ENCODE data around the gene PPP5C. TPM values are rescaled to one million over a fixed set of nuclear protein-coding genes. Genes with fewer than 3 reads are reported as not detected.
"Not testable (repeated sequence)": the region's sequence is repeated elsewhere in the genome, so short reads cannot be mapped to it uniquely, and the experiment has no call there.

PPP5C gene
- total RNA-seq, 1 experiment from 2014 or later, result 67.6 TPM

- DNase-seq (ENCODE audit: low read depth), result no peak
Observed at GRCh38 chr19:46431824-46432223, 84.9 kb downstream of the PPP5C start.

GRCh38 chr19:46433470-46433869 lies 86.6 kb downstream of the PPP5C start:
- not testable (repeated sequence) for DNase-seq (ENCODE audit: low read depth)

DNA sequence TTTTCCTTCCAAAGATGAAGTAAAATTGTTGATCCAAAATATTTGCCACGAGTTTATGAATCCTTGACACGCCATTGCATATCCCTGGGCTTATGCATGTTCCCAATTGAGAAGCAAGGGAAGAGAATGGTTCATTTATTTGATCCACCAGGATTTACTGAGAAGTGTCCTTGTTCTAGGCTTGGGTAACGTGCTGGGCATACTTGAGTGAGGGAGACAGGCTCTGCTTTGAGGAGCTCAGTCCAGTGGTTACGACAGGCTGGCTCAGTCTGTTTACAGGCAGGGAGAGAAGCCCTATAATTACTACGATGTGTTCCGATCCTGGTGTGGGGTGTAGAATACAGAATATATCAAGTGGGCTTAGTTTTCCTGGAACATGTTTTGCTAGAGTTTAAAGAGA lies 88.1 kb downstream of the PPP5C start:
- DNase-seq (ENCODE audit: low read depth), result peak; percentile 33

DNA sequence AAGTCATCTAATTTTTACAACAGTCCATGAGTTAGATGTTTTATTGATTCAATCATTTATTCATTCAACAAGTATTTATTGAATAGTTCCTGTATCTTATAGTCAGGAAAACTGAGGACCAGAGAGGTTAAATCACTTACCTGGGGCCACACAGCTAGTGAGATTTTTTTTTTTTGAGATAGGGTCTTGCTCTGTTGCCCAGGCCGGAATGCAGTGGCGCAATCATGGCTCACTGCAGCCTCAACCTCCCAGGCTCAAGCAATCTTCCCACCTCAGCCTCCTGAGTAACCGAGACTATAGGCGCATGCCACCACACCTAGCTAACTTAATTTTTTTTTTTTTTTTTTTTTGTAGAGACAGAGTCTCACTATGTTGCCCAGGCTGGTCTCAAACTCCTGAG lies 88.8 kb downstream of the PPP5C start:
- DNase-seq (ENCODE audit: low read depth), result not testable (repeated sequence)

Other genes starting within 250 kb of the PPP5C start
- not detected in 2 replicates for gene IGFL3, start 222.4 kb upstream of the PPP5C start, total RNA-seq (2014; rRNA removed; shearing (Covaris generic))
- not detected in 2 replicates for gene IGFL2, start 198.8 kb upstream of the PPP5C start, total RNA-seq (2014; rRNA removed; shearing (Covaris generic))
- not detected in 2 replicates for gene IGFL1, start 117.3 kb upstream of the PPP5C start, total RNA-seq (2014; rRNA removed; shearing (Covaris generic))
- under 0.01 TPM in 1 of 2 replicates, not detected in the other for gene HIF3A, start 50.0 kb upstream of the PPP5C start, total RNA-seq (2014; rRNA removed; shearing (Covaris generic))
- 0.48 and 0.59 TPM in 2 replicates for gene CCDC8, start 66.5 kb downstream of the PPP5C start, total RNA-seq (2014; rRNA removed; shearing (Covaris generic))
- not detected in 2 replicates for gene PNMA8C, start 81.8 kb downstream of the PPP5C start, total RNA-seq (2014; rRNA removed; shearing (Covaris generic))
- 0.20 TPM in 1 of 2 replicates, not detected in the other for gene PNMA8A, start 124.5 kb downstream of the PPP5C start, total RNA-seq (2014; rRNA removed; shearing (Covaris generic))
- not detected in 2 replicates for gene PNMA8B, start 148.8 kb downstream of the PPP5C start, total RNA-seq (2014; rRNA removed; shearing (Covaris generic))

Data from RPMI7951 (cell line).